Gastroesophageal sphincter (tissue), 4 donors: ENCODE measurements around the gene FOCAD. TPM values are rescaled to one million over a fixed set of nuclear protein-coding genes. Genes with fewer than 3 reads are reported as not detected.
A peak's percentile ranks its signal among the peaks of the same experiment; 100 is the strongest.

Source experiments
- ATAC-seq: fragments of 150-250 bp; one replicate; pipeline ENCODE4 v1.9.1; 2016; ENCODE audit warnings: mild to moderate bottlenecking, moderate library complexity
- H3K27ac ChIP-seq, 4 donors: fragments of 200-600 bp; sonication (generic) in 3 of 4; 1 replicate in 3 of 4; 2 replicates in 1 of 4; pipeline ENCODE4 v1.5.1; 2016 to 2019
- H3K27me3 ChIP-seq: fragments of 200-600 bp; sonication (generic); one replicate; pipeline ENCODE4 v1.5.1; 2019
- H3K36me3 ChIP-seq, 2 donors: fragments of 200-600 bp; sonication (generic); one replicate each; pipeline ENCODE4 v1.5.1; 2019; ENCODE audit warnings: control low read depth in 1 of 2
- H3K4me1 ChIP-seq, 3 donors: fragments of 200-600 bp; sonication (generic); 1 replicate in 2 of 3; 2 replicates in 1 of 3; pipeline ENCODE4 v1.5.1; 2016 to 2019; ENCODE audit warnings: control low read depth in 2 of 3
- H3K4me3 ChIP-seq, 2 donors: fragments of 200-600 bp; sonication (generic); one replicate each; pipeline ENCODE4 v1.5.1; 2019; ENCODE audit warnings: mild to moderate bottlenecking in 1 of 2, moderate library complexity in 1 of 2
- H3K9me3 ChIP-seq, 3 donors: fragments of 200-600 bp; sonication (generic); one replicate each; pipeline ENCODE4 v1.5.1; 2017 to 2019; ENCODE audit warnings: control low read depth in 2 of 3
- EP300 ChIP-seq: sonication (generic); formaldehyde crosslinking; IDR thresholded peaks from one replicate; pipeline ENCODE4 v1.6.1; 2017; ENCODE audit warnings: antibody characterized with exemption, mild to moderate bottlenecking
- POLR2A ChIP-seq, 2 donors: fragments of 450-650 bp; IDR thresholded peaks; one replicate each; pipeline ENCODE4 v1.6.1; 2017; ENCODE audit warnings: antibody characterized with exemption in 2 of 2, mild to moderate bottlenecking in 2 of 2, moderate library complexity in 1 of 2
- POLR2AphosphoS5 ChIP-seq: sonication (generic); formaldehyde crosslinking; IDR thresholded peaks from one replicate; pipeline ENCODE4 v1.6.1; 2017; ENCODE audit warnings: antibody characterized with exemption
- WGBS, 2 donors: methylation state at CpG; one replicate each; pipeline ENCODE4 v1.1.5; 2018; ENCODE audit warnings: low coverage in 1 of 2; 5-methylcytosine and 5-hydroxymethylcytosine counted together
- total RNA-seq, 4 donors: library from RNA; depleted of rRNA; stranded (reverse); fragments of >200 nt; gene quantifications; one replicate each; pipeline ENCODE4 v1.1.0, GENCODE V29; 2016
- TF ChIP-seq, protein P1 (sequence below), 4 experiments: fragments of 200-600 bp in 2 of 4; fragments of 450-650 bp in 2 of 4; sonication (generic) in 1 of 4; IDR thresholded peaks; one replicate each; pipeline ENCODE4 v1.5.1; 2017 to 2019; ENCODE audit warnings: antibody characterized with exemption in 4 of 4, mild to moderate bottlenecking in 2 of 4, moderate library complexity in 2 of 4

FOCAD gene
- total RNA-seq, 4 donors from 2014 or later = 23.0 to 35.9 (median 30.4) TPM

DNA sequence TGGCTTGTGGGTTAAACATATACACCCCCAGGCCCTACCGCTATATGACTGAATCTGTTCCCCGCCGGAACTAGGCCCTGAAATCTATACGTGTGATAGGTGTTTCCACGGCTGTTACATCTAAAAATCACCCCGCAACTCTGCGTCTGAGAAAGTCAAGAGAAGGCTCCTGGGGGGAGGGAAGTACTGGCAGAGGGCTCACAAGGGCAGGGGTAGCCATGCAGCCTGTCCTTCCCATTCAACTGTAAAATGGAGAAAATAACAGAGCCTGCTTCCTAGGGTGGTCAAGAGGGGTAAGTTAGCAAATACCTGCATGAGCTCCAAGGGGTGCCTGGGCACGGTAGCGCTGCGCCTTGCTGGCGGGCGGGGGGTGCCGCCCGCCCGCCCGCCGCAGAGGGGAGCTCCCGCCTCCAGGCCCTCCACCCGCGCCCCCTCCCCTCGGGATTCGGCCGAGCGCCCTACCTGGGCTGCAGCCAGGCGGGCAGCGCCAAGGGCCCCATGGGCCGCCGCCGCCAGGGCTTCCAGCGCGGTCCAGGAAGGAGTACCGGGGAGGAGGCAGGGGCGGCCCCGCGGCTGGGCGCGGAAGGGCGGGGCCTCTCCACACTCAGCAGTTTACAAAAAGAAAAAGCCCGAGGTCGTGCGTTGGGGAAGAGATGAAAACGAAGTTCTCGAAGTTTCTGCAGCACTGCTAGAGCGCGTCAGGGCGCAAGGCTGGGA is 347.2 kb downstream of the FOCAD start, which contains the start of gene HACD4:
TSS of gene HACD4 (minus strand) at position 550 of the 717 bp plus-strand sequence. CDS start at position 500, 50 bp downstream.
- Histone ChIP-seq H3K36me3 (peaks cover 0 to 2% of the 10 kb centered on the region in 2 donors), H3K4me1 (peaks cover 3 to 52% (median 5%) of the 10 kb centered on the region in 3 donors), H3K27ac (peak within 1 kb of the TSS; percentile 85 to 90 (median 89)), H3K27me3 (no peaks in the 10 kb centered on the region), H3K4me3 (peak within 1 kb of the TSS; percentile 72 to 88), H3K9me3 (no peaks in the 10 kb centered on the region)
- TF ChIP-seq EP300 (no peak), POLR2A (IDR thresholded peaks at IDR 0.05) (no peak), POLR2AphosphoS5 (peak; percentile 51)
- TF ChIP-seq, protein P1, sequence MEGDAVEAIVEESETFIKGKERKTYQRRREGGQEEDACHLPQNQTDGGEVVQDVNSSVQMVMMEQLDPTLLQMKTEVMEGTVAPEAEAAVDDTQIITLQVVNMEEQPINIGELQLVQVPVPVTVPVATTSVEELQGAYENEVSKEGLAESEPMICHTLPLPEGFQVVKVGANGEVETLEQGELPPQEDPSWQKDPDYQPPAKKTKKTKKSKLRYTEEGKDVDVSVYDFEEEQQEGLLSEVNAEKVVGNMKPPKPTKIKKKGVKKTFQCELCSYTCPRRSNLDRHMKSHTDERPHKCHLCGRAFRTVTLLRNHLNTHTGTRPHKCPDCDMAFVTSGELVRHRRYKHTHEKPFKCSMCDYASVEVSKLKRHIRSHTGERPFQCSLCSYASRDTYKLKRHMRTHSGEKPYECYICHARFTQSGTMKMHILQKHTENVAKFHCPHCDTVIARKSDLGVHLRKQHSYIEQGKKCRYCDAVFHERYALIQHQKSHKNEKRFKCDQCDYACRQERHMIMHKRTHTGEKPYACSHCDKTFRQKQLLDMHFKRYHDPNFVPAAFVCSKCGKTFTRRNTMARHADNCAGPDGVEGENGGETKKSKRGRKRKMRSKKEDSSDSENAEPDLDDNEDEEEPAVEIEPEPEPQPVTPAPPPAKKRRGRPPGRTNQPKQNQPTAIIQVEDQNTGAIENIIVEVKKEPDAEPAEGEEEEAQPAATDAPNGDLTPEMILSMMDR (IDR thresholded peaks at IDR 0.05) = peak in 3 of 4 experiments; percentile 8 to 35 (median 27)
- 0 to 25% methylated on average over 4 to 7 of the region's 46 CpGs for WGBS, 2 donors
- ATAC-seq = peak; percentile 94

DNA sequence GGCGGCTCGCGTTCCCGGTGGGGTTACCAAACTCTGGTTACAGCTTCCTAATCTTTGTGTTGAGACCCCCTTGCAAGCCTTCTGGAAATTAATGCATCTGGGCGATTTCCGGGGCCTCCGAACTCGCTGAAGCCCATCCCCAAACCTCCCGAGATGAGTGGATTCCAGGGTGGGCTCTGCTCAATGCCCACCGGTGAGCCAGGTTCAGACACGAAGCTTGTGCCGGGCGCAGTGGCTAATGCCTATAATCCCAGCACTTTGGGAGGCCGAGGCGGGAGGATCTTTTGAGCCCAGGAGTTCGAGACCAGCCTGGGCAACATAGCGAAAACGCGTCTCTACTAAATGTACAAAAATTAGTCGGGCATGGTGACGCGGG is 347.7 kb downstream of the FOCAD start:
- Histone ChIP-seq H3K27ac (peak overlapping the region; percentile 0 to 90 (median 89)), H3K9me3 (no peaks in the 10 kb centered on the region), H3K4me3 (peak overlapping the region; percentile 72 to 88), H3K27me3 (no peaks in the 10 kb centered on the region), H3K4me1 (peaks cover 3 to 49% (median 5%) of the 10 kb centered on the region in 3 donors), H3K36me3 (no peaks in the 10 kb centered on the region)
- WGBS, 2 donors = 58% methylated on average over 17 of the region's 22 CpGs; no CpG with 5 or more reads in 1 of the 2 donors
- TF ChIP-seq, protein P1 (IDR thresholded peaks at IDR 0.05) = no peak
- TF ChIP-seq POLR2AphosphoS5 = no peak
- TF ChIP-seq POLR2A (IDR thresholded peaks at IDR 0.05) = no peak
- no peak for TF ChIP-seq EP300
- ATAC-seq = no peak

DNA sequence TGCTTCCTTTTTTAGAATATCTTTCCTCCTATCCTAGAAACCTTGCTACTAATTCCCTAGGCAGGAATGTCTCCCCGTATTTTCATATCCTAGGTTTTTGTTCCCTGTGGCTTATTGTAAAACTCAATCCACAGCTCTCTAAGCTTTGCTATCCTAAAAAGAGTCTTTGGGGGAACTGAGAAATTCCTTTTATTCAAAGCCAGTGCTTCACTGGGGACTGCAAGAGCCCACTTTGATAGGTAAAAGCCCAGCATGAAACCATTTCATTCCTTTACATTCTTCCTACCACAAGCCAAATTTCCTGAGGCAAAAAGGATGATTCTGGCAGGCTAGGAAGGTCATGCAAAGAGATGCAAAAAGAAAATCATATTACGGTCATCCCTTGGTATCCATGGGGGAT is 353.2 kb downstream of the FOCAD start:
- Histone ChIP-seq H3K9me3 (no peaks in the 10 kb centered on the region), H3K4me1 (peaks cover 0 to under 1% (median 0%) of the 10 kb centered on the region in 3 donors), H3K36me3 (no peaks in the 10 kb centered on the region), H3K4me3 (no peak overlapping the region), H3K27me3 (no peaks in the 10 kb centered on the region), H3K27ac (no peak overlapping the region)
- no peak for ATAC-seq
- WGBS, 2 donors = 90 to 97% methylated on average over 2 of the region's 2 CpGs
- TF ChIP-seq POLR2A (IDR thresholded peaks at IDR 0.05) (no peak), EP300 (no peak), POLR2AphosphoS5 (no peak)
- TF ChIP-seq, protein P1 (IDR thresholded peaks at IDR 0.05) = no peak

DNA sequence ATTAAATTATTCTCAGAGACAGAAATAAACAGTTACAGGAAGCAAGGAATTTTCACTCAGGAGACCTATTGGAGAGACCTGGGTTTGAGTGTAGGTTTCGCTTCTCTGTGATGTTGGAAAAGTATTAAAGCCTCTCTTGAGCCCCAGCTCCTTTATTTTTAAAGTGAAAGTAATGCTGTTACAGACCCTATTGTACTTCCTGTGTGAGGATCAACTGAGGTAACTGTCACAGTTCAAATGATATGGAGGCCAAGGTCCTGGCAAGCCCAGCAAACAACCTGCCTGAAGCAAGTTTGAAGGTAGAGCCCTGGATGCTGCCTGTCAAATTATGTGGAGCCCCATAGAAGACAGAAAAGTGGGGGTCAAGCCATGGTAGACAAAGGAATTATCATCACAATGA is 355.2 kb downstream of the FOCAD start:
- 85 to 100% methylated on average over 1 of the region's 1 CpG for WGBS, 2 donors

More for the DNA sequence above, 355.2 kb downstream of the FOCAD start:
- H3K4me3 ChIP-seq = no peak overlapping the region
- no peaks in the 10 kb centered on the region for H3K27me3 ChIP-seq
- no peak for ATAC-seq
- TF ChIP-seq POLR2AphosphoS5 (no peak), EP300 (no peak), POLR2A (IDR thresholded peaks at IDR 0.05) (no peak)
- TF ChIP-seq, protein P1 (IDR thresholded peaks at IDR 0.05) = no peak
- no peaks in the 10 kb centered on the region for H3K9me3 ChIP-seq
- H3K4me1 ChIP-seq = no peaks in the 10 kb centered on the region
- H3K36me3 ChIP-seq = no peaks in the 10 kb centered on the region
- no peak overlapping the region for H3K27ac ChIP-seq
